ENCODE results near the gene TFPI. TPM values are rescaled to one million over a fixed set of nuclear protein-coding genes. Genes with fewer than 3 reads are reported as not detected.
A peak's percentile ranks its signal among the peaks of the same experiment; 100 is the strongest.

Gene TFPI
- total RNA-seq, 1 donor from 2014 or later, result 89.7 TPM

GRCh38 chr2:187529977-187530721 lies 24.1 kb downstream of the TFPI start:
- Mint-ChIP-seq H3K4me1 (peaks cover 21% of the 10 kb centered on the region), H3K4me3 (no peak overlapping the region), H3K27ac (no peak overlapping the region)

GRCh38 chr2:187529248-187529976 lies 24.8 kb downstream of the TFPI start:
- Mint-ChIP-seq H3K4me3 (no peak overlapping the region), H3K27me3 (ENCODE audit: low read depth) (no peaks in the 10 kb centered on the region), H3K9me3 (peaks cover 23% of the 10 kb centered on the region), H3K27ac (peak overlapping the region; percentile 25), H3K36me3 (peaks cover 37% of the 10 kb centered on the region), H3K4me1 (peaks cover 23% of the 10 kb centered on the region)
- TF ChIP-seq CTCF (IDR thresholded peaks at IDR 0.05; ENCODE audit: unreplicated experiment), result no peak
- no peak for DNase-seq (ENCODE audit: low spot score in 2 of 2, unreplicated experiment in 2 of 2)

More at GRCh38 chr2:187529977-187530721, 24.1 kb downstream of the TFPI start:
- peaks cover 44% of the 10 kb centered on the region for H3K36me3 Mint-ChIP-seq
- no peaks in the 10 kb centered on the region for H3K27me3 Mint-ChIP-seq (ENCODE audit: low read depth)
- TF ChIP-seq CTCF (IDR thresholded peaks at IDR 0.05; ENCODE audit: unreplicated experiment), result no peak
- H3K9me3 Mint-ChIP-seq, result peaks cover 30% of the 10 kb centered on the region
- no peak for DNase-seq (ENCODE audit: low spot score in 2 of 2, unreplicated experiment in 2 of 2)

- Mint-ChIP-seq H3K36me3 (peaks cover 24% of the 10 kb centered on the region), H3K27ac (no peak overlapping the region), H3K27me3 (ENCODE audit: low read depth) (no peaks in the 10 kb centered on the region), H3K9me3 (peaks cover 11% of the 10 kb centered on the region), H3K4me3 (no peak overlapping the region), H3K4me1 (peaks cover 26% of the 10 kb centered on the region)
- TF ChIP-seq CTCF (IDR thresholded peaks at IDR 0.05; ENCODE audit: unreplicated experiment), result no peak
- DNase-seq (ENCODE audit: low spot score in 2 of 2, unreplicated experiment in 2 of 2), result no peak
Measured at GRCh38 chr2:187528042-187528441, 26.2 kb downstream of the TFPI start.

GRCh38 chr2:187527262-187527661 lies 27.0 kb downstream of the TFPI start:
- Mint-ChIP-seq H3K27ac (peak overlapping the region; percentile 82), H3K9me3 (peaks cover 12% of the 10 kb centered on the region), H3K27me3 (ENCODE audit: low read depth) (no peaks in the 10 kb centered on the region), H3K4me3 (no peak overlapping the region), H3K4me1 (peaks cover 26% of the 10 kb centered on the region), H3K36me3 (peaks cover 24% of the 10 kb centered on the region)
- no peak for TF ChIP-seq CTCF (IDR thresholded peaks at IDR 0.05; ENCODE audit: unreplicated experiment)
- no peak for DNase-seq (ENCODE audit: low spot score in 2 of 2, unreplicated experiment in 2 of 2)

- TF ChIP-seq CTCF (IDR thresholded peaks at IDR 0.05; ENCODE audit: unreplicated experiment), result no peak
- H3K9me3 Mint-ChIP-seq, result peaks cover 17% of the 10 kb centered on the region
- no peak overlapping the region for H3K4me3 Mint-ChIP-seq
- H3K4me1 Mint-ChIP-seq, result peaks cover 26% of the 10 kb centered on the region
- H3K27ac Mint-ChIP-seq, result peak overlapping the region; percentile 82
- peaks cover 26% of the 10 kb centered on the region for H3K36me3 Mint-ChIP-seq
- no peak for DNase-seq (ENCODE audit: low spot score in 2 of 2, unreplicated experiment in 2 of 2)
- no peaks in the 10 kb centered on the region for H3K27me3 Mint-ChIP-seq (ENCODE audit: low read depth)
Measured at GRCh38 chr2:187526792-187527191, 27.4 kb downstream of the TFPI start.
